Activated naive CD4-positive, alpha-beta T cell treated with anti-CD3 and anti-CD28 coated beads, Interleukin-2, amount 50 U/mL, for 24 hours (primary cell): ENCODE measurements around the gene SEMA4C.

Experiments used
- H3K27ac Mint-ChIP-seq: one replicate; pipeline ENCODE4 v1.8.0; 2021; ENCODE audit warnings: mild to moderate bottlenecking, mixed read lengths
- H3K27me3 Mint-ChIP-seq: one replicate; pipeline ENCODE4 v1.8.0; 2021; ENCODE audit warnings: mixed read lengths
- H3K36me3 Mint-ChIP-seq: one replicate; pipeline ENCODE4 v1.8.0; 2021; ENCODE audit warnings: mixed read lengths
- H3K4me1 Mint-ChIP-seq: one replicate; pipeline ENCODE4 v1.8.0; 2021; ENCODE audit warnings: mixed read lengths
- H3K4me3 Mint-ChIP-seq: one replicate; pipeline ENCODE4 v1.8.0; 2021; ENCODE audit warnings: mild to moderate bottlenecking, mixed read lengths
- H3K9me3 Mint-ChIP-seq: one replicate; pipeline ENCODE4 v1.8.0; 2021; ENCODE audit warnings: mixed read lengths

SEMA4C gene

GRCh38 chr2:96828874-96829273 lies 41.0 kb downstream of the SEMA4C start:
- Mint-ChIP-seq H3K4me3 (no peak overlapping the region), H3K9me3 (no peaks in the 10 kb centered on the region), H3K36me3 (peaks cover 10% of the 10 kb centered on the region), H3K27ac (no peak overlapping the region), H3K4me1 (no peaks in the 10 kb centered on the region), H3K27me3 (no peaks in the 10 kb centered on the region)

DNA sequence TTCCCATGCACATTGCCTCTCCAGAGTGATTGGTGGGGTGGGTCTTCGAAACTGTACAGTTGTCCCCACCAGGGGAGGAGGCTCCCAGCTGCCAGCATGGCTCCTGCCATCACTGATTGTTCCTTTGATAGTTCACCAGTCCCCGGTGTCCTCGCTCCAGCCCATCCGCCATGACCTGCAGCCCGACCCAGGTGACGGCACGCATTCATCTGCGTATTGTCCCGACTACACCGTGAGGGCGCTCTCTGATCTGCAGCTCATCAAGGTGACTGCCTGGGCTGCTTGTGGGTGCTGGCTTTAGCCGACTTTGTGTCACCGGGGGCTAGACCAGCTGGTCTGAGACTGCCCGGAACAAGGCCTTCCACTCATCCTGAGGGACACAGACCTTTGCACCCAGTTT lies 41.4 kb downstream of the SEMA4C start:
- Mint-ChIP-seq H3K4me1 (no peaks in the 10 kb centered on the region), H3K27me3 (no peaks in the 10 kb centered on the region), H3K4me3 (no peak overlapping the region), H3K36me3 (peaks cover 10% of the 10 kb centered on the region), H3K27ac (no peak overlapping the region), H3K9me3 (no peaks in the 10 kb centered on the region)

DNA sequence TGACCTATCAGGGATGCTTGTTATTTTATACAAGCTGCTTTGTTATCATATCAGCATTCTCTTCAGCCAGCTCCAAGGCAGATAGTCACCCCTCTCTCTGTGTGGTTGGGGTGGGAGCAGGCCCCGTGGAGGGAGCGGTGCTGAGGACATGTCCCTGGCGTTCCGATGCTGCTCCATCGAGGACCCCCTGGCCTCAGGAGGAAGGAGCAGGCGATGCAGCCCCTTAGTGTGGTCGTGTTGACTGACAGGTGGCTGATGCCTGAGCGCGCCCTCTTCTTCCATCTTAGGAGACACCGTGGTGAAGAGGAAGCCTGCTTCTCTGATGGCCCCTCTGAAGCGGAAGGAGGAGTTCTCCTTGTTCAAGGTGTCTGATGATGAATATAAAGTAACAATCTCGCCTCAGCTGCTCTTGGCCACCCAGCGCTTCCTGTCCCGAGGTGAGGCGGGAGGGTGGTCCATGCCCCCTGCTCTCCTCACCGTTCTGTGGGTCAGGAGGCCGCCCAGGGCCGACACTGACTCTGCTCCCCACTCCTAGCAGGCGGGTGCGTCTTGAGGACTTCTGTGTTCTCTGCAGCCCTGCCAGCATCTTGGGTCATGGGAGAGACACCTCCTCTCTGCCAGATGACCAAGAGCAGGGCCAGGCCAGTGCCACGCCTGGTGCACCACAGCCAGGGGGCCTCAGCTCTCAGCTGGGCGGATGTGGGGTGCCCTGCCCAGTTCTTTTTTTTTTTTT lies 43.2 kb downstream of the SEMA4C start:
- Mint-ChIP-seq H3K27ac (no peak overlapping the region), H3K4me3 (no peak overlapping the region), H3K36me3 (peaks cover 8% of the 10 kb centered on the region)

GRCh38 chr2:96825057-96825456 lies 44.8 kb downstream of the SEMA4C start:
- peaks cover 8% of the 10 kb centered on the region for H3K36me3 Mint-ChIP-seq
- H3K27ac Mint-ChIP-seq: no peak overlapping the region
- no peaks in the 10 kb centered on the region for H3K27me3 Mint-ChIP-seq
- H3K9me3 Mint-ChIP-seq: no peaks in the 10 kb centered on the region
- H3K4me3 Mint-ChIP-seq: no peak overlapping the region
- H3K4me1 Mint-ChIP-seq: peaks cover 17% of the 10 kb centered on the region

More for the DNA sequence above, 43.2 kb downstream of the SEMA4C start:
- no peaks in the 10 kb centered on the region for H3K9me3 Mint-ChIP-seq
- no peaks in the 10 kb centered on the region for H3K27me3 Mint-ChIP-seq
- H3K4me1 Mint-ChIP-seq: peaks cover under 1% of the 10 kb centered on the region

DNA sequence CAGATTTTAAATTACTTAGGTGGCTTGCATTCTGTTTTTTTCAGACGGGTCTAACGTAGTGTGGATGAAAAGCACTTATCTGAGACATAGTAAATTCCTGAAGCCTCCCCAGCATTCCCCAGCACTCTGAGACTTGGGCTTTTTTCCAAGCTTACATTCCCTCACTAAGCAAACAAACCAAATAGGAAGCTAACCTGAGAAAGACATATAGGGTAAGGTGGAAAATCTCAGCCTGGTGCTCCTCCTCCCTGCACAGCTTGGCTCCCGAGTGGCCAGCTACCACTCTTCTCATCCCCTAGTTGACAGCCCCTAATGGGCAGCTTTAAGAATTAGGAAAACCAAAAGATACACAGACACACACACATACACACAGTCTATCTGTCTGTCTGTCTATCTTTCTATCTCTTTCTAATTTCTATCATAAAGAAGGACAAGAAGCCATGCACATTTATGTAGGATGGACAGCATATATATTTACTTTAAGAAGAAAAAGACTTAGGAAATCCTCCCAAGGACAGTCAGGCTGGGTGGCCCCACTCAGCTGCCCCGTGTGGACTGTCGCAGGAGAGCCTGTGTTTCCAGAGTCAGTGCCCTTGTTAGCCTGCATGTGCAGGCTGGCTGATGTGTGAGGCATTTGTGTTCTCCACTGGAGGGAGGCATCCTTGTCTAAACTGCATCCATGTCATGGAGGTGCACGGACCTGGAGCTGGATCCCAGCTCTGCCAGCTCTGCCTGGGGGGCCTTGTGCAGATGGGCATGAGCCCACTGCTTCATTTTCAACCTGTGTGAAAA lies 45.6 kb downstream of the SEMA4C start:
- H3K36me3 Mint-ChIP-seq: peaks cover 3% of the 10 kb centered on the region
- no peak overlapping the region for H3K4me3 Mint-ChIP-seq
- H3K9me3 Mint-ChIP-seq: no peaks in the 10 kb centered on the region
- no peaks in the 10 kb centered on the region for H3K27me3 Mint-ChIP-seq
- peak overlapping the region; percentile 43 for H3K27ac Mint-ChIP-seq
- peaks cover 24% of the 10 kb centered on the region for H3K4me1 Mint-ChIP-seq

GRCh38 chr2:96823198-96823597 lies 46.7 kb downstream of the SEMA4C start:
- no peaks in the 10 kb centered on the region for H3K9me3 Mint-ChIP-seq
- no peaks in the 10 kb centered on the region for H3K27me3 Mint-ChIP-seq
- H3K4me1 Mint-ChIP-seq: peaks cover 35% of the 10 kb centered on the region
- H3K4me3 Mint-ChIP-seq: no peak overlapping the region
- H3K36me3 Mint-ChIP-seq: peaks cover 2% of the 10 kb centered on the region
- H3K27ac Mint-ChIP-seq: no peak overlapping the region

DNA sequence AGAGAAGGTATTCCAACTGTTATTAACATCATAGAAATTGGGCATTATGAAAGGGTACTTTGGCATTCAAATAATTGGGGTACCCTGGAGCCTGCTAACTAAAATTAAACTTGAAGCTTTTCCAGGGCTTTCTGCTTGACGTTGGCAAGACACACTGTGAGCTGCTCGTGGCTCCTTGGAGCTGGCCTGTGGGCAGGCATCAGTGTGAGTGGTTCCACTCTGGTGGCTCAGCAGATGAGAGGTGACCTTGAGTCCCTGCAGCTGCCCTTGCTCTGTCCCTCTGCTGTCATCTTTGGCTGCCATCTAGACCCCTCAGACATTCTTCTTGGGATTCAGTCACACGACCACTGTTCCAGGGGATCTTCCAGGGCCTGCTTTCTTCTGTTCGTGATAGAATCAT lies 47.1 kb downstream of the SEMA4C start:
- no peaks in the 10 kb centered on the region for H3K9me3 Mint-ChIP-seq
- peak overlapping the region; percentile 12 for H3K27ac Mint-ChIP-seq
- peaks cover 39% of the 10 kb centered on the region for H3K4me1 Mint-ChIP-seq
- peaks cover 2% of the 10 kb centered on the region for H3K36me3 Mint-ChIP-seq
- H3K4me3 Mint-ChIP-seq: no peak overlapping the region
- H3K27me3 Mint-ChIP-seq: no peaks in the 10 kb centered on the region

DNA sequence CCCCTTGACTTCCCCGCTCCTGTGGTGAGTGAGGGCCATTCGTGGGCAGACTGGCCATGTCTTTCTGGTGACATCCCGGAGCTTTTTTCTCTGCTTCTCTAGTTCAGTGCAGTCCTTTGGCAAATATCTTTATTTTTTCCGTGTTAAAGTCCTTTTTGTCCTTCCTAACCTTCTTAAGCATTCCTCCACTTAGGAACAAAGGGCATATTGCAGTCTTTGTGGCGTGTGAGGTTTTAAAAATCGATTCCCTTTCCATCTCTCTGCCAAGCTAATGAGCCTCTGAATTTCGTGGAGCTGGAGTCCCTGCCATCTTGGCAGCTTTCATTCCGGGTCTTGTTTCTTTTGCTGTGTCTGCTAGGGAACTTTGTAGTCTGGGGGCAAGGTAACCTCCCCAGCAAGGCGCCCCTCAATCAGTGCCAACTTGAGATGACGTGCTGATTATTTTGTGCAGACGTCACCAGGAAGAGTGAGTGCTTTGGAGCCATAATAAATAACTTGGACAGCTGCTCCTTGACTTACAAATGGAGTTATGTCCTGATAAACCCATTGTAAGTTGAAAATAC lies 48.7 kb downstream of the SEMA4C start:
- Mint-ChIP-seq H3K27me3 (no peaks in the 10 kb centered on the region), H3K4me3 (peak overlapping the region; percentile 5), H3K27ac (no peak overlapping the region), H3K4me1 (peaks cover 43% of the 10 kb centered on the region), H3K9me3 (no peaks in the 10 kb centered on the region), H3K36me3 (peaks cover 2% of the 10 kb centered on the region)

- Mint-ChIP-seq H3K36me3 (peaks cover 2% of the 10 kb centered on the region), H3K27ac (no peak overlapping the region), H3K4me1 (peaks cover 49% of the 10 kb centered on the region), H3K9me3 (no peaks in the 10 kb centered on the region), H3K27me3 (no peaks in the 10 kb centered on the region), H3K4me3 (peak overlapping the region; percentile 81)
Observed at GRCh38 chr2:96819876-96820511, 49.9 kb downstream of the SEMA4C start.

DNA sequence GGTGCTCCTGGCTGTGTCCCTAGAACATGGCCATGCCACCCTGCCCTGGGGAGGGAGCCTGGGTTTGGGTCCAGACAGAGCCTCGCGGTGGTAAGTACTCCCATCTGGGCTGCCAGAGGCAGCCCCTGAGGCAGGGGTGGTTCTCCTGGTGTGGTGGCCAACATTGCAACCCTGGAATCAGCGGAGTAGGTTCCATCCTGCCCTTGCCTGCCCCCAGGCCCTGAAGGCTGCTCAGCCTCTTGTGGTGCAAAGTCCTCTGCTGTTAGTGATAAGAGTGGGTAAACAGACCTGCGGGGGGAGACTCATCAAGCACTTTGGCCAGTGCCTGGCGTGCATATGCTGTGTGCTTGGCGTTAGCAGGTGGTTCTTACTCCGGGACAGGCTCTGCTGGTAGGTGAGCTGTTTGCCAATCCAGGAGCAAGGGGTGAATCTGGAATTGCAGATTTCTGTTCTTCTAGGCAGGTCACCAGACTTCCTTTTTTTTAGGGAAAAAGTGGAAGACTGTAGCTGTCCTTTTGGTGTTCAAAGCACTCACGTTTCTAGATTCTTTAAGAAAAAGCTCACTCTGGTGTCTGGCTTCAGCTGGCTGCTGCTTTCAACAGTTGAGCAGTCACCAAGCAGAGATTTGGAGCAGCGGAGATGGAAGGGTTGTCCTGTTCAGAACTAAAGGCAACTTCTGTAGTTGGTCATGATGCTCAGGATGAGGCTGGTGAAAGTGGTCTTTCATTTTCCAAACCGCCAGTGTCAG lies 50.6 kb downstream of the SEMA4C start:
- peaks cover 51% of the 10 kb centered on the region for H3K4me1 Mint-ChIP-seq
- peaks cover 2% of the 10 kb centered on the region for H3K36me3 Mint-ChIP-seq
- no peaks in the 10 kb centered on the region for H3K9me3 Mint-ChIP-seq
- no peaks in the 10 kb centered on the region for H3K27me3 Mint-ChIP-seq
- H3K4me3 Mint-ChIP-seq: peak overlapping the region; percentile 81
- no peak overlapping the region for H3K27ac Mint-ChIP-seq

DNA sequence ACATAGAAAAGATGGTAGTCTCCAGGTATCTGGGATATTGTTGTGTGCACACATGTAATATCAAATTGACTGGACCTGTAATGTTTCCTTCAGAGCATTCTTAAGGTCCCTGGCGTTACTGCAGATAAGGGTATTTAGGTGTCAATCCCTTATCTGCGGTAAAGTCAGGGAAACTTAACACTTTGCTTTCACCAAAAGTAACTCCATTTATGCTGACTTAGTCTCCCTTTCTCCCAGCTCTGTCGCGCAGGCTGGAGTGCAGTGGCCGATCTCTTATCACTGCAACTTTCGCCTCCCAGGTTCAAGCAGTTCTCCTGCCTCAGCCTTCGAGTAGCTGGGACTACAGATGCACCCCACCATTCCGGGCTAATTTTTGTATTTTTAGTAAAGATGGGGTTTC lies 52.0 kb downstream of the SEMA4C start:
- Mint-ChIP-seq H3K9me3 (no peaks in the 10 kb centered on the region), H3K4me3 (peak overlapping the region; percentile 81), H3K27me3 (no peaks in the 10 kb centered on the region), H3K27ac (peak overlapping the region; percentile 41), H3K36me3 (peaks cover 2% of the 10 kb centered on the region), H3K4me1 (peaks cover 53% of the 10 kb centered on the region)

GRCh38 chr2:96816836-96817702 lies 52.8 kb downstream of the SEMA4C start:
- H3K4me1 Mint-ChIP-seq: peaks cover 57% of the 10 kb centered on the region
- peaks cover 2% of the 10 kb centered on the region for H3K36me3 Mint-ChIP-seq
- no peaks in the 10 kb centered on the region for H3K9me3 Mint-ChIP-seq
- H3K27me3 Mint-ChIP-seq: no peaks in the 10 kb centered on the region
- H3K27ac Mint-ChIP-seq: peak overlapping the region; percentile 62
- H3K4me3 Mint-ChIP-seq: peak overlapping the region; percentile 81

- H3K27ac Mint-ChIP-seq: peak within 1 kb of the TSS; percentile 76
- H3K36me3 Mint-ChIP-seq: peaks cover 2% of the 10 kb centered on the region
- no peaks in the 10 kb centered on the region for H3K27me3 Mint-ChIP-seq
- peaks cover 52% of the 10 kb centered on the region for H3K4me1 Mint-ChIP-seq
- no peaks in the 10 kb centered on the region for H3K9me3 Mint-ChIP-seq
- peak within 1 kb of the TSS; percentile 87 for H3K4me3 Mint-ChIP-seq
Observed at GRCh38 chr2:96816127-96816835, 53.6 kb downstream of the SEMA4C start, which contains the start of gene CNNM3. TSS of gene CNNM3 (plus strand) at chr2:96816268. CDS start at chr2:96816278, 10 bp downstream.
